GM21737 (cell line): Measurements from ENCODE around the gene NKTR.
"Not testable (repeated sequence)": the region's sequence is repeated elsewhere in the genome, so short reads cannot be mapped to it uniquely, and the experiment has no call there.

ENCODE experiments used
- ATAC-seq: cut with Tn5 transposase; IDR thresholded peaks from one replicate; pipeline ENCODE4 v1.9.1; 2021; ENCODE audit warnings: mild to moderate bottlenecking, moderate library complexity; ENCODE audit not compliant: unreplicated experiment

The NKTR gene

DNA sequence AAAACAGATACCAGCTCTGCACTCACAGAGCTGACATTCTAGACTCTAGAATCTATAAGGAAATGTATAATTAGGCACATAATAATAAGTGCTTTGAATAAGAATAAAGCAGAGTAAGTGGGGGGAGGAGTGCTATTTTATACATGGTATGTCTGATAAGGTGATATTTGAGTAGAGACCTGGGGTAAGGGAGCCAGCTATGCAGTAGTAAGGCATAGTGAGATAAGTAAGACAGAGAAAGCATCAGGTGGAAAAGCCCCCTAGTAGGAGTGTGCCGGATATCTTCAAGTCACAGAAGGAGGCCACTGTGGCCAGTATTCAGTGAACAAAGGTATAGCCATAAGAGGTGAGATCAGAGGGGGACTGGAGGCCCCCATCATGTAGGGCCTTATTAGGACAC, 6.9 kb upstream of the NKTR start:
- no peak for ATAC-seq

GRCh38 chr3:42595682-42596081, 4.8 kb upstream of the NKTR start:
- ATAC-seq, result no peak

DNA sequence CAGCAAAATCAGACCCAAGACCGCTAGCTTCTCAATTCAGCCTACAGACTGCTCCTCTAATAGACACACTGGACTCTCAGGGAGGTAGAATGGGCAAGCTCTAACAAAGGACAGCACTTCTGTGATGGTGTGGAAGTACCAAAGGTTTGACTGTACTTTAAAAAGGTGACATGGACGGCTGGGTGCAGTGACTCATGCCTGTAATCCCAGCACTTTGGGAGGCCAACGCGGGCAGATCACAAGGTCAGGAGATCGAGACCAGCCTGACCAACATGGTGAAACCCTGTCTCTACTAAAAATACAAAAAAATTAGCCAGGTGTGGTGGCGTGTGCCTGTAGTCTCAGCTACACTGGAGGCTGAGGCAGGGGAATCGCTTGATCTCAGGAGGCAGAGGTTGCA, 3.4 kb upstream of the NKTR start:
- not testable (repeated sequence) for ATAC-seq

DNA sequence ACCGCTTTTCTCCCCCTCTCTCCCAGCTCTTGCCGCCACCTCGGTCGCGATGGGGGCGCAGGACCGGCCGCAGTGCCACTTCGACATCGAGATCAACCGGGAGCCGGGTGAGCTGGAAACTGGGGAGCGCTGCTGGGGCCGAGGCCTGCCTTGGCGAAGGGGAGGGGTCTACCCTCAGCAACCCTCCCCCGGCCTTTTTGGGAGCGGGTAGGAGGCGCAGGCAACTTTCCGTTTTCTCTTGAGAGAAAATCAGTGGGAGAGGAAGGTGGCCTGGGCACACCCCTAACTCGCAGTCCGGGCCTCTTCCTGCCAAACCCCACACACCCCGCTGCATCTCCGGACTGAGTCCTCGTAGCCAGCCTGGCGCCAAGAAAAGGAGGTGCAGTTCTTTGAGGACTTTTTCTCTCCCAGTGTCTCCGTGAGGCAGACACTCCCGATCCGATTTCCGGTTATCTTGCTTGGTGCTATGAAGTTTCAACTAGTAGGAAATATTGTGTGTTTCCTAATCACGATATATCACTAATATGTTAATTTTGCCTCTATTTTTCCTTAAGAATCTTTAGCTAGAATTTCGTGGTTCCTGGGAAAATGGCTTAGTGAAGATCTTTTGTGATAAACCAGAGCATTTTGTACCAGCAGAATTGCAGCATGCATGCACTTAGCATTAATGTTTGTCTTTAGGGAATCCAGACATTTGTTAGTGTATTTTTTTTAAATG, 631 bp downstream of the NKTR start:
- peak; percentile 9 for ATAC-seq

DNA sequence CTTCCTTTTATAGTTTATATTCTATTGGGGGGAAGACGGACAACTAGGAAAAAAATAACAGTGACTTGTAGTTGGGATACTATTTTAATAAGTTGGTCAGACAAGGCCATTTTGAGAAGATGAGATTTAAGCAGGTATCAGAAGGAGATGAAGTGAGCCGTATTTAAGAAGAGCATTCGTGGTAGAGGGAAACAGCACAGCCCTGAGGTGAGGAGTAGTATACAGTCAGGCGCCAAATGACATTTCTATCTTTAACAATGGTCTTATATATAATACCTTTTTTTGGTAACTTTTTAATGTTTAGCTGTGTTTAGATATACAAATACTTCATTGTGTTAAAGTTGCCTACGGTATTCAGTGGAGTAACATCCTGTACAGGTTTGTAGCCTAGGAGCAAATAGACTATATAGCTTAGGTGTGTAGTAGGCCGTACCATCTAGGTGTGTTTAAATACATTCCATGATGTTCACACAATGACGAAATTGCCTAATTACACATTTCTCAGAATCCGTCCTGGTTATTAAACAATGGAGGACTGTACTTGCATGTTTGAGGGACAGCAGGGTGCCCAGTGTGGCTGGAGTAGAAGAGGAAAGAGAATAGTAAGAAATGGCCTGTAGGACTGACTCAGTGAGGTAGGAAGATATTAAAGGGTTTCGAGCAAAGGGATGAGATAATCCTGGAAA, 1.6 kb downstream of the NKTR start:
- no peak for ATAC-seq

GRCh38 chr3:42602961-42603360, 2.5 kb downstream of the NKTR start:
- ATAC-seq, result no peak

- no peak for ATAC-seq
Measured at GRCh38 chr3:42605546-42606173, 5.2 kb downstream of the NKTR start.

GRCh38 chr3:42608581-42608980, 8.1 kb downstream of the NKTR start:
- no peak for ATAC-seq

GRCh38 chr3:42610976-42611375, 10.5 kb downstream of the NKTR start:
- ATAC-seq, result no peak

DNA sequence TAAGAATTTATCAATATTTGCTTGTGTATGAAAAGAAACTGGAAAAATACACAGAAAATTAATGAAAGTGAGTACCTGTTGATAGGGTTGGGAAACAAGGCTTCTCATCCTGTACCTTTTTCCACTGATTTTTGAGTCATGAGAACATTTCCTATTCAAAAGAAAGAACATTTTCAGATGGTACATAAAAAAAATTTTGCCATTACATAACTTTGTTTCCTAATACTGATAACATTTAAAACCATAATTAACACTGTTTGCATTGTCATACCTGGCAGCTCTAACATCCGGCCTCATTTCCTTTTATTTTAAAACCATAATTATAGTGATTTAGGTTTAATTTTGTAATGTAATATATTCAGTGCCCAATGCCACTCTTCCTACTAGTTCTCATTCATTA, 11.7 kb downstream of the NKTR start:
- ATAC-seq, result no peak

DNA sequence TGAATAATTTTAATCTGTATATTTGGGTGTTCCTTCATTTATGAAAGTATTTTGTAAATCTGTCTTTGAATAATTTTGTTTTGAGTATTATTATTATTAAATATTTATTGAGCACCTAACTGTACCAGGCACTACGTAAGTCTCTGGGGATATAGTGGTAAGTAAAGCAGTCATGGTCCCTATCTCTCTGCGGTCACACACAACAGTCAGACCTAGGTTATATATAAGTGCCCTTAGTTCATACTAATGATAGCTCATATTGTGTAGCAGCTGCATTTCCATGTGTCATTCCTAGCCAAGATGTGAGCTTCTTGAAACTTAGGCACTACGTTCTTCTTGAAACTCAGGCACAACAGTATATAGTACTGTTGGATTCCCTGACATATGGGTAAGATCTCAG, 12.4 kb downstream of the NKTR start:
- ATAC-seq, result peak; percentile 53

DNA sequence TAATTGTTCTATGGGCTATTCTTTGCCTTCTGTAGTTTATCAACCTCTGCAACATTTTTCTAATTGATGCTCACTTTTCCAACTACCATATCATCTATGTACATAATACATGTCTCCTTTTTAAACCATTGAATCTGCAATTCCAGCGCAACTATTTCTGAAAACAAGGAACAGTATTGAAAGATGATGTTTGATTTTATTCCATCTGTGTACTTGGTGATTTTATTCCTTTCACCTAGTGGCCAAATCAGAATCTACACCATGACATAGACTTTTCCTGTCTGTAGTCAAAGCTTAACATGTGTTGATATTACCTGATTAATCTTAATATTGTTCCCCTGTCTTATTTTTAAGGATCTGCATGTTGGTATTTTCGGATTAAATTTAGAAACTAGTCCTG, 13.0 kb downstream of the NKTR start:
- ATAC-seq, result no peak

DNA sequence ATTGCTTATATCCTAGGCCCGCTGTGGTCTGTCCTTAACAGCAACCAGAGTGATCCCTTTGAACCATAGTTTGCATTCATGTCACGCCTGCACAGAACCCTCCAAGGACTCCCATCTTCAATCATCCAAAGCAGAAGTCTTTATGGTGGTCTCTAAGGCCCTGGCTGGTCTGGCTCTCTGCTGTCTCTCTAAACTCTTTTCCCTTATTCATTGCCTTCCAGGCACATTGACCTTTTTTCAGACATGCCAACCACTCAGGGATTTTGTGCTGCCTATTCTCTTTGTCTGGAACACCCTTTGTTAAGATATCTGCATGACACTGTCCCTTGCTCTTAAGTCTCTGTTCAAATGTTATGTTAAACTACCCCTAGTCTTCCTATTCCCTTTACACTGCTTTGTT, 31.1 kb downstream of the NKTR start:
- ATAC-seq, result no peak

DNA sequence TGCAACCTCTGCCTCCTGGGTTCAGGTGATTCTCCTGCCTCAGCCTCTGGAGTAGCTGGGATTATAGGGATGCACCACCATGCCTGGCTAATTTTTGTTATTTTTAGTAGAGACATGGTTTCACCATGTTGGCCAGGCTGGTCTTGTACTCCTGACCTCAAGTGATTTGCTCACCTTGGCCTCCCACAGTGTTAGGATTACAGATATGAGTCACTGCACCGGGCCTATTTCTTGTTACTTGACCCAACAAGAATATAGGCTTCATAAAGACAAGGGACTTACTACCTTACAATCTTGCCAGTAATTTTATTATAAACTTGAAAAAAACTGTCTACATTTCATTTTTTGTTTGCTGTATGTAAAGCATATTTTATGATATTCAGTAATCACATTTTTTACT, 31.7 kb downstream of the NKTR start:
- no peak for ATAC-seq

- no peak for ATAC-seq
Measured at GRCh38 chr3:42633544-42633943, 33.1 kb downstream of the NKTR start.

GRCh38 chr3:42635111-42635510, 34.6 kb downstream of the NKTR start:
- no peak for ATAC-seq

GRCh38 chr3:42637001-42637400, 36.5 kb downstream of the NKTR start:
- ATAC-seq, result no peak

DNA sequence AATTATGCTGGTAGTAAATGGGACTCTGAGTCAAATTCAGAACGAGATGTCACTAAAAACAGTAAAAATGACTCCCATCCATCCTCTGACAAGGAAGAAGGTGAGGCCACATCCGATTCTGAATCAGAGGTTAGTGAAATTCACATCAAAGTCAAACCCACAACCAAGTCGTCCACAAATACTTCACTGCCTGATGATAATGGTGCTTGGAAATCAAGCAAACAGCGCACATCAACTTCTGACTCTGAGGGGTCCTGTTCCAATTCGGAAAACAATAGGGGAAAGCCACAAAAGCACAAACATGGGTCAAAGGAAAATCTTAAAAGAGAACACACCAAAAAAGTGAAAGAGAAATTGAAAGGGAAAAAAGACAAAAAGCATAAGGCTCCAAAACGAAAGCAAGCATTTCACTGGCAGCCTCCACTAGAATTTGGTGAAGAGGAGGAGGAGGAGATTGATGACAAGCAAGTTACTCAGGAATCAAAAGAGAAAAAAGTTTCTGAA, 37.9 kb downstream of the NKTR start:
- ATAC-seq, result no peak

DNA sequence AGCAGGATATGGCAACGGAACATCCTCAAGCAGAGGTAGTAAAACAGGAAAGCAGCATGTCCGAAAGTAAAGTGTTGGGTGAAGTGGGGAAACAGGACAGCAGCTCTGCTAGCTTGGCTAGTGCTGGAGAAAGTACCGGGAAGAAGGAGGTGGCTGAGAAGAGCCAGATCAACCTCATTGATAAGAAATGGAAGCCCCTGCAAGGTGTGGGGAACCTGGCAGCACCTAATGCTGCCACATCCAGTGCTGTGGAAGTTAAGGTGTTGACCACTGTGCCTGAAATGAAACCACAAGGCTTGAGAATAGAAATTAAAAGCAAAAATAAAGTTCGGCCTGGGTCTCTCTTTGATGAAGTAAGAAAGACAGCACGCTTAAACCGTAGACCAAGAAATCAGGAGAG, 38.7 kb downstream of the NKTR start:
- ATAC-seq, result no peak

DNA sequence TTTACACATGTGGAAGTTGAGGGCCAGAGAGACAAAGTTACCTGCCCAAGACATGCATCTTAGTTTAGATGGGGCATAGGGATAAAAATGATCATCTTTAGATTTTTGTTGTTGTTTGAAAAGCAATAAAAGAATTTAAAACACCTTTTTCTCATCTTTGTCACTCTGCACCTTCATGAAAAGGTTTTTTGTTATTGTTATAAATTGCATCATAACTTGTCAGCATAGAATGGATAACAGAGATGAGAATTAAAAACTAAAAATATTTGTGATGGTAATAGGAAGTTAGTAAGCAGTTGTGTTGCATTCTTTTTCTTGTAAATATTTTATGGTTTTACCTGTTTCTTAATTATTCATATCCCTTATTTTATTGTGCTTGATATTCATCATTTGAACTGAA, 39.6 kb downstream of the NKTR start:
- ATAC-seq, result no peak

- no peak for ATAC-seq
Measured at GRCh38 chr3:42640771-42641370, 40.4 kb downstream of the NKTR start.
